CD1c-positive myeloid dendritic cell (primary cell): ENCODE data around the gene KLHL30.

ENCODE experiments used
- DNase-seq: peaks from one replicate; pipeline ENCODE4 v3.0.0-alpha.2; 2016; ENCODE audit errors: extremely low spot score

The KLHL30 gene

DNA sequence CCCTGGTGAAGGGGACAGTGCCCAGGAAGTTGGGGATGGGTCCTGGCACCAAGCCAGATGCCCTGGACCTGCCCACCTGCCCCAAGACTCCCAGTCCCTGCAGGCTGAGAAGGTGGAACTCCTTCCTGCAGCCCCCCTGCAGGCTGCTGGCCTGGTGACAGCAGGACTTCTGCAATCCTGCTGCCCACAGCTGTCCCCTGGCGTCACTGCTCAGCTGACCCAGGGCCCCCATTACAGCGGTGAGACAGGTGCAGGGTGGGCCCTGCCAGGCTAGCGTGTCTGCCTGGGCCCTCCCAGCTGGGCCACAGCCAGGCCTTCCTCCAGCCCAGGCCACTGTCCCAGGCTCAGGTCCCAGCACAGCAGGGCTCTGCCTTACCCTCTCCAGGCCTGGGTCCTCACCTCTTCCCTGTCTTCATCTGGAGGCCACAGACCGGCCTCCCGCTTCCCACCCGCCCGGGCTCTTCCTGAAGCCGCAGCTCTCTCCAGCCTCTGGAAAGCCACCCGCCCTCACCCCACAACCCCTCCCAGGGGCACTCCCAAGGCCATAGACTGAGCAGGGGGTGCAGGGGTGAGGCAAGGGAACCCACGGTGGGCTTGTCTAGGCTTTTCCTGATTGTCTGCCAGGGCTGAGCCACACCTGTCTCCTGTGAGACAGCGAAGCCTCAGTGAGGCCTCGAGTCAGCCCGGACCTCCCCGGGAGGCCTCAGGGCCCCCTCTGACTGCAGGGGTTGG, 11.5 kb downstream of the KLHL30 start:
- DNase-seq, result no peak

DNA sequence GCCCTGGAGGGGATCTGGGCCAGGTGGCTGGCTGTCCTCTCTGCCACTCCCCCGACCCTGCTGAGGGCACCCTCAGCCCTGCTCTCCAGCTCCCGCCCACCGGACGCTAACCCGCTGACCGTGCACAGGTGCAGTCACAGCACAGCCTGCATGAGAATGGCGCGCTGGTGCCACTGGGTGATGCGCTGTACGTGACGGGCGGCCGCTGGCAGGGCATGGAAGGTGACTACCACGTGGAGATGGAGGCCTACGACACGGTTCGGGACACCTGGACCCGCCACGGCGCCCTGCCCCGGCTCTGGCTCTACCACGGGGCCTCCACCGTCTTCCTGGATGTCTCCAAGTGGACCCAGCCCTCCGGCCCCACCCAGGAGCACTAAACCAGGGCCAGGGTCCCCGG, 12.2 kb downstream of the KLHL30 start:
- no peak for DNase-seq

DNA sequence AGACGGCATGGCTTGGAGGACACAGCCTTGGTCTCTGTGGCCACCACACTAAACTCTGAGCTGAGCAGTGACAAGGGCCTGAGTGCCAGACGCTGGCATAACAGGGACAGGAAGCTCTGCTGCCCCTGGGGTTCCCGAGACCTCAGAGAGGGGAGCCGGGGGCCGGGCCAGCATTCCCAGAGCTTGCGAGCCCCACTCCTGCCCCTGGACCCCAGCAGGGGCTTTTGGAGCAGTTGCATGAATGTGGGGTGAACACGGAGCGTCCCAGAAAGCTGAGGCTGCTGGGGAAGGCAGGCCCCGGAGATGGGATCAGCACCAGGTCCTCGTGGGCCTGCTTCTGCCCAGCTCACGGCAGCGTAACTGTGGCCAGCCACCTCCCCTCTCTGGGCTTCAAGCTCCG, 12.7 kb downstream of the KLHL30 start:
- DNase-seq, result no peak

DNA sequence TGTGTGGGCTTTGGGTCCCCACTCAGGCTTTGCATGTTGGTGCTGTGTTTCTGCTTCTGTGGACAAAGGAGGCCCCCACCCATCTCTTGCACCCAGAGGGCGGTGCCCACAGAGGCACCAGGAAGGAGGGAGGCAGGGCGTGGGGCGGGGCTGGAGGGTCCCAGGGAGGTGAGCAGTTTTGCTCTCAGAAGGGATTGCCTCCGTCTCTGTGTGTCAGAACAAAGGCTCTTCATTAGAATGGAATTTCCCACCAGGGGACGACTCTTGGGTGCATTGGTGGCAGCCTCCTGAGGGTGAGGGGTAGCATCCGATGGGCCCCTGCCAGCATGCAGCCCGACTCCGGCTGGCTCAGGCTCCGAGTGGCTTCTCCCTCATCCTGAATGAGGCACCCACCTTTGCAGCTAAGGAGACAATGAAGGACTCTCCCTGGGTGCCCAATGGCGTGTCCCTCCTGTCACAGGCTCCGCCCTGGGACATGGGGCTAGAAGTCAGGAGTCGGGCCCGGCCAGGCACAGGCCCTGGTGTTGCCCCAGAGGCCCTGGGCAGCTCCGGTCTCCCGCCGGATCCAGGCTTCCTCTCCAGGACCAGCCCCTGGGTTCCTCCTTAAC, 13.3 kb downstream of the KLHL30 start:
- DNase-seq, result no peak

DNA sequence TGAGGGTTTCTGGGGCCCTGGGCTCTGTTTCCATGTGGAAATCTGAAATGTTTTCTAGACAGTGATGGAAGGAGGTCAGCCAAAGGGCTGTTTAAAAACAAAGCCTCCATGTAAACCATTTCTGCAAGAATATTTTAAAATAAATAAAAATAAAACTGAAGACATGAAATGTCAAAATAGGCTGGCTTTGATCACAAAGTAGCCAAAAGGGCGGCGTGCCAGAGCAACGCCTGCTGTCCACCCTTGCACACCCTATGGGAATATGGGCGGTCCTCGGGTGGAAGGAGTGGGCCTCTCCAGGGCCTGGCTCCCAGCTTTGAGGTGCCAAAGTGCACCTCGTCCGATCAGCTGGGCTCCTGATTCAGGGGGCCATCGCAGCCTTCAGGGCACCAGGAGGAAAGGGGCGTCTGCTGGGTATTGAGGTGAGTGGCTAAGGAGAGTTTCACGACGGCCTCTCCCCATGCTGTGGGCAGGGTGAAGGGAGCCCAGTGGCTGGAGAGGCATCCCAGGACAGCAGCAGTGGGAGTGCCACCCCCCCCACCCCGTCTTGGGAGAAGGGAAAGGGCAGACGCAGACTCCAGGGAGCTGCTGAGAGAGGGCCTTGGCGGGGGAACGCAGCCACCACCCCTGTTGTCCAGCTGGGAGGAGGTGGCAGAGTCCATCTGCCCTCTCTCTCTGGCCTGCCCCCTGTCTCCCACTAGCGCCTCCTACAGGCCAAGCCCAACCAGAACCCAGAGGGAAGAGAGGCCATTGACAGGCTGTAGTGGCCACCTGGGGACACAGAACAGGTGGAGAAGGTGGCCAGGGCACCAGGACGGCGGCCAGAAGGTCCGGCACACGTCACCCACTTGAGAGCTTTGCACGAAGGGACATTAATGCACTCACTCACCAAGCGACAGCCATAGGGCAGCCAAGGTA, 14.6 kb downstream of the KLHL30 start:
- DNase-seq, result no peak

DNA sequence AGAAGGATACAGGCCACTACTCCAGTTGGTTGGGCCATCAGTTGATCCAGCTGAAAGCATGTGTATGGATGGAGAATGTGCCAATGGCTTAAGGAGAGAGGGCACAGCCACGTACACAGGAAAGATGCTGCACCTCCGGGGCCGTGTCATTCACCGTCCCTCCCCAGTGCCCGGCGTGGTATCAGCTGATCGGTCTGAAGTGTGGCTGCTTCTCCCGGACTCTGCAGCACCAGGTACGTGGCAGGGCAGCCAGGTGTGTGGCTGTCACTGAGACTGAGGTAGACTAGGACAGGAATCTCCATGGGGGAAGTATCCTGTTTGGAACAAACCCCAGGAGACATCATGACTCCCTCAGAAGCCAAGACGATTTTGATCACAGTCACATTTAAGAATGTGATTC, 16.1 kb downstream of the KLHL30 start:
- no peak for DNase-seq

DNA sequence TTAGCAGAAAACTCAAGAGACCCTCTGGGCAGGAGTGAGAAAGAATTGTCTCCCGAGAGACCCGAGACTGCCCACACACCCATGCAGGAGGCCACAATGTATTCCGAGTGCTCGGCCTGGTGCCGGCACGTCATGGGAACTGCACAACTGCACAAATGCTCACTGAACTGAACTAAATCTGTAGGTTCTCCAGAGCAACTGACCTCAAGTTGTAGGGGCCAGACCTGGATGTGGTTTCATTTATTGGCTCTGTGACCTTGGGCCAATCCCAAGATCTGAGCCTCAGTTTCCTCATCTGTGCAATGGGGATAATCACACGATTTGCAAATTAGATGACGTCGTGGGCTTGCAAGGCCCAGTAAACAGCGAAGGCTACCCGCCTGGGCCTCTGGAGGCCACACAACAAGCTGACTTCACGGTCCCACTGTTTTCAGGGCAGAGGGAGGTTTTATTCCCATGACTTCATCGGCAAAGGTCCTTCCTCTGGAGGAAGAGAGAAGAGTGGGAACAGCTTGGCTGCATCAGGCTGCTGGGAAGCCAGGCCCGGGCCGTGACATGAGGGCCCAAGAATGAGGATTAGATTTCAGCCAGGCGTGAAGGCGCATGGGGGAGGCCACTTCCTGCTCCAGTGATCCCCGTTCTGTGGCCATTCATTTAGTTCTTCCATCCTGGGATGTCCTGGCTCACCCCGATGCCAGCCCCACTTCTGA, 16.7 kb downstream of the KLHL30 start:
- DNase-seq, result no peak

DNA sequence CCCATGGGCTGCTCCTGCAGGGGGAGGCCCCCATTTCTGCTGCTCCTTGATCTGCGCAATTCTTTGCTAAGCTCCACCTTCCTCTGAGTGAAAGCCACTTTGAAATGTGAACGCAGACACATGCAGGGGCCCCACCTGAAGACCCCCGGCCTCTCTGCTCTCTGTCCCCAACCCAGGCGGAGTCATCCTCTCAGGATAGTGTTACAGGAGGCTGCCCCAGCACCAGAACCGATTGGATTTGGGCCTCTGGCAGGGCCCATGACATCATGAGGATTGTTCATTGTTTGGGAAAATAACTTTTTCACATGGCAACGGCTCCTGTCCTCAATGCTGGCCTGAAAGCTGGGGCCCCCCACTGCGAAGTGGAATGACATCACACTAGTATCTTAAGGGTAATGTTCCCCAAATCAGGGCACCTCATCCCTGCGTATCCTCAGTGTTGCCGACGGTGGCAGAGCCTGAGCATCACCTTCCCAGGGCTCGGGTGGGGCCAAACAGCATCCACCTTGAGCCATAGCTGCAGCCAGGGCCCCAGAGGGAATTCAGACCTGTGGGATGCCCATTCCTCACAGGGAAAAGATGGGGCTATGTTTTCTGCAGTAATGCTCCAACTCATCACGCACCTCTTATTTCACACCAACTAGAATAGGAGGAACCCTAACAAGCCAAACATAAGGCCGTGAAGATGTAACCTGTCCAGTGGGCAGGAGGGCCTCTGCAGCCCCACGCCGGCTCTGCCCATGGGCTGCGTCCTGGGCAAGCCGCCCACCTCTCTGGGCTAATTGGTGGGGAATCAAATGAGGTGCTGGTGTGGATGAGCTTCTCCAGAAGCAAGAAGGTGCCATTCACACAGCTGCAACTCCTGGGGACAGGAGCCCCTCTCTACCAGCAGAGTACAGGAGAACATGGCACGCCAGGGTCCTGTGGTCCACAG, 17.6 kb downstream of the KLHL30 start:
- DNase-seq, result no peak

DNA sequence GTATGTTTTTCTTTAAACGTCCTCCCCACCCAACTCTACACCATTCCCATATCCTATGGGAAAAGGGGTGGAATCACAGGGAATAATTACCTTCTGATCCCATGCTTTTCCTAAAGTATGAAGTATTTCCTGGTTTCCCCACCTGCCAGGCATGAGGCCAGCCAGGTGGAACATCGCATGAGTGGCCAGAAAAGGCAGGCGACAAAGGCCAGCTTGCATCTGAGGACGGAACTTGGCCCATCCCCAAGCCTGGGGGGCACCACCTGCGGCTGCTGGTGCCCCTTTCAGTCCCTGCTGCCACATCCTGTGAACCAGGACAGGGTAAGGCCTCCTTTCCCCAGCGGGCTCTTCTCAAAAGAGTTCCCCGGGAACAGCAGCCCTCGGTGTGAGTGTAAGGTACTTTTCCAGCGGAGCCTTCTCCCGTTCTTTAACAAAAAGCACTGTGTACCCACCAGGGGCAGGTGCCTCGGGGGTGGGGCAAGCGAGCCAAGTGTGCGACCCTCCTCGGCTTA, 19.1 kb downstream of the KLHL30 start:
- no peak for DNase-seq

DNA sequence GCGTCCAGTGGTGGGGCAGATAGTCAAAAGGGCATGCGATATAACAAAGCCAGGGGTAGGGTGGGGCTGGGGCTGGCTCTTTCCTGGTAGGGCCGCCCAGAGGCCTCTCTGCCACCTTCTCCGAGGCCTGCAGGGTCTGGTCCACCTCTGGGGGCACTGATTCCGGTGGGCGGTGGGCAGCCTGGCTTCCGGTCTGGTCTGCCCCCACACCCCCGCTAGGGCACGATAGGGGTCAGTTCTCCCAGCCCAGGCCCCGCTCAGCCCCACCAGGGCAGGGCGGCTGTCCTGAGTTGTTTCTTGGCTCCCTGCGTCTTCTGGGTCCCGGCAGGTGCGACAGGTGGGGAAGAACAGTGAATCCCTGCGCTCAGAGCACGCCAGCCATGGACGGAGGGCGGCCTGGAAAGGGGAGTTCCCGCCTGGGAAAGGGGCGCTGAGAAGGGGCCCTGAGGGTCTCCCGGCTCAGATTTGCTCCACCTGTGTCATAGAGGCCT, 19.6 kb downstream of the KLHL30 start:
- DNase-seq, result no peak

DNA sequence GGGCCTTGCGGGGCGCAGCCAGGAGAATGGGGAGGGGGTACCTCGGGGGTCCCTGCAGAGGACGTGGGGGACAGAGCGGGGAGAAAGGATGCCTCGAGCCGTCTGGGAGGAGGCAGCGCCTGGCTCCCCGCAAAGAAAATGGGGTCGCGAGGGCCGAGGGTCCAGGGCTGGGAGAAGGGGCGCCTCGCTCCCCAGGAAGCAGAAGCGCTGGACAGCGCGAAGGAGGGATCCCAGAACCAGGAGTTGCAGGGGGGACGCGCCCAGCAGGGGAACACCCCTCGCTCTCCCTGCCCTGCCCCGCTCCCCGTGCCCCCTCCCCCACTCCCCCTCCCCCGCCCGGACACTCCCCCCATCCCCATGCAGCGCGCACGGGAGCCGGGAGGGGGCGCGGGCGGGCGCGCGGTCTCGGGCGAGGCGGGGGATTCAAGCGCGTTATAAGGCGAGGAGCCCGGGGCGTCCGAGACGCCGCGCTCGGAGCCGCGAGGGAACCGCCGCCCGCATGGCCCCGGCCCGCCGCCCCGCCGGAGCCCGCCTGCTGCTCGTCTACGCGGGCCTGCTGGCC, 20.1 kb downstream of the KLHL30 start, which contains the start of gene ERFE:
ERFE (plus strand) TSS at position 462 of the 562 bp plus-strand sequence; CDS start at position 500, 38 bp downstream.
- peak; percentile 41 for DNase-seq

DNA sequence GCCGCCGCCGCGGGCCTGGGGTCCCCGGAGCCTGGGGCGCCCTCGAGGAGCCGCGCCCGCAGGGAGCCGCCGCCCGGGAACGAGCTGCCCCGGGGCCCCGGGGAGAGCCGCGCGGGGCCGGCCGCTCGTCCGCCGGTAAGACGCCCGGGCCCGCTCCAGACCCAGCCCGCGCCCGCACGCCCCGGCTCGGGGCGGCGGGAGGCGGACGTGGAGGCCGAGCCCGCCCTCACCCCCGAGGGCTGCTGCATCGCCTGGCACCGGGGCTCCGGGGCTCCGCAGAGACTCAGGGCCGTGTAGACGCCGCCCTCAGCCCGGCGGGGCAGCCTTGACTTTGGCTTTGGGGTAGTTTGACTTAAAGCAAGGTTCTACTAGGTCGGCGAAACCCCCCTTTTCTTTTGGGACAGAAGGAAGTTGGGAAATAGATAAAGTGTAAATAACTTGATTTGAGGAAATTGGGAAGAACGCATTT, 20.6 kb downstream of the KLHL30 start:
- DNase-seq, result peak; percentile 9

DNA sequence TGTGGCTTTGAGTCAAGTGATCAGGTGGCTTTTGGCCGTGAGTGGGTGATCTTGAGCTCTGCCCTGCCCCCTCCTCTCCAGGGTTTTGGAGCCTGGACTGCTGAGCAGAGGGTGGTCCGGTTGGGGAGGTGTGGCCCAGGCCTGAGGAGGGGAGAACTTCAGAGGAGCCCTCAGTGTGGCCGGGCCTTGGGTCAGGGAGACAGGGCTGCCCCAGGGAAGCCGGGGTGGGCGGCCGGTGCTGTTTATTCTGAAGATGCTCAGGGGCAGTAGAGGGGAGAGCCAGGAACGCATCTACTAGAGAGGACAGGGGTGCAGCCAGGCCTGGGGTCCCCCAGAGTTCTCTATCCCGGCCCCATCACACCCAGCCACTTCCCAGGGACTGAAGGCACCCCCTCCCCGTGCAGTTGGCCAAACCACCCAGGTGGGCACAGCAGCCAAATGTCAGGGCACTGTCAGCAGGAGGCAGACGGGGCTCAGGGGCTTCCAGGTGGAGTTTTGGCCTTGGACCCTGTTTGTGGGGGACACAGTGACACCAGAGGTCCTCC, 21.3 kb downstream of the KLHL30 start:
- DNase-seq, result no peak

DNA sequence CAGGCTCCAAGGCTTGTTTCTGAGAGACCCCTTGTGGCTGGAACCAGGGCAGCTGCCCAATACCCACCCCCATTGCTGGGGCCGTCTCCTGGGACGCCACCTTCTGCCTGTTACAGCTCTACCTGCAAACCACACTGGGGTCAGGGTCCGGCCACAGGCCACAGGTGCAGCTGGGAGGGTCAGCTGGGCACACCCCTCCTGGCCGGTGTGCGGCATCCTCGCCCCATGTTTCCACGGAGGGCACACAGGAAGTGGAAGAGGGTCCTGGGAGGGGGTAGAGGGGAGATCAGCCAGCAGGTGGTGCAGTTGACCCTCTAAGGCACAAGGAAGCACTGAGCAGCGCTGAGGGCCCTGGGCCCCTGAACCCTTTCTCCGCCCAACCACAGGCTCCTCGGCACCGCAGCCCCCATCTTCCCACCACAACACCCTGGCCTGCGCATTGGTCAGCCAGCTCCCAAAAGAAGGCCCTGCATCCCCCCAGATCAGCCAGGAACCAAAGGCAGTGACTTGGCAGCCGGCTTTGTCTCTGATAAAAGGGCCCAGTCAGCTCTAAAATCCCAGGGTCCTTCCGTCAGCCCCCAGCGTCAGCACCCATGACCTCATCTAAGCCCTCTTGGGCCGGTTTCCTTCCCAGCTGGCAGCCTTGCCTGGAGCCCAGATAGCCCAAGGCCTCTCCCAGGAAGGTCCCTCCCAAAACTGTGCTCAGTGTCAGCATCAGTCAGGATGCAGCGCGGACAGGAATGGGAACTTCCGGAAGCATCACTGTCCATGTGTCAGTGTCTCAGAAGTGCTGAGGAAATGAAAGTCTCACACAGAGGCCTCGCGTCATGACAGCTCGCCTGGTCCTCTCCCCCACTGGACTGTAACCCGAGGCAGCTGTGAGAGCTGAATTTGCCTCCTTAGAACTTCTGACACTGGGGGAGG, 22.0 kb downstream of the KLHL30 start:
- DNase-seq, result peak; percentile 54

DNA sequence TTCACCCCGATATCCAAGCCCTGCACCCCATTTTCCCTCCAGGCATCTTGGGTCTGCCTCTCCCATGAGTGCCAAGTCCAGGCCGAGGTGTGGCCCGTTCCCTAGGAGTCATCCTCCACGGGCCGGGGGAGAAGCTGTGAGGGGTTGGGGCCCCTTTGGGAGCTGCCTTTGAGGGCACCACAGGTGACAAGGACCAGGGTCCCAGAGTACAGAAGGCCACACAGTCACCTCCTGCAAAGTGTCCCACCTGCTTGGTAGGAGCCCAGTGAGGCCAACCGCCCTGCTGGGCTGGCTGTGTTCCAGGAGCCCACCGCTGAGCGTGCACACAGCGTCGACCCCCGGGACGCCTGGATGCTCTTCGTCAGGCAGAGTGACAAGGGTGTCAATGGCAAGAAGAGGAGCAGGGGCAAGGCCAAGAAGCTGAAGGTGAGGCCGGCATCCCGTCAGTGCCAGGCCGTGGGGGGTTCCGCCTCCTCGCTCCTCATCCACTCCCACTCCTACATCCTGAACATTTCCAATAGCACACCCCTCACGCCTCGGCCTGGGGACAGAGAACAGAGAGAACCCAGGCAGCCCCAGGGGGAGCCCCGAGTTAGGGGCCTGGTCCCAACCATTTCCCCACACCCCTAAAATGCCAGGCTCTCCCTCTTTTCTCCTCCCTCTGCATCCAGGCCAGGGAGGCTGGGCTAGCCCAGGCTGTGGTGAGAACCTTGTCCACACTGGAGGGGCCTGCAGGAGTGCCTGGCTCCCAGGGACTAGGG, 23.0 kb downstream of the KLHL30 start:
- DNase-seq, result no peak

DNA sequence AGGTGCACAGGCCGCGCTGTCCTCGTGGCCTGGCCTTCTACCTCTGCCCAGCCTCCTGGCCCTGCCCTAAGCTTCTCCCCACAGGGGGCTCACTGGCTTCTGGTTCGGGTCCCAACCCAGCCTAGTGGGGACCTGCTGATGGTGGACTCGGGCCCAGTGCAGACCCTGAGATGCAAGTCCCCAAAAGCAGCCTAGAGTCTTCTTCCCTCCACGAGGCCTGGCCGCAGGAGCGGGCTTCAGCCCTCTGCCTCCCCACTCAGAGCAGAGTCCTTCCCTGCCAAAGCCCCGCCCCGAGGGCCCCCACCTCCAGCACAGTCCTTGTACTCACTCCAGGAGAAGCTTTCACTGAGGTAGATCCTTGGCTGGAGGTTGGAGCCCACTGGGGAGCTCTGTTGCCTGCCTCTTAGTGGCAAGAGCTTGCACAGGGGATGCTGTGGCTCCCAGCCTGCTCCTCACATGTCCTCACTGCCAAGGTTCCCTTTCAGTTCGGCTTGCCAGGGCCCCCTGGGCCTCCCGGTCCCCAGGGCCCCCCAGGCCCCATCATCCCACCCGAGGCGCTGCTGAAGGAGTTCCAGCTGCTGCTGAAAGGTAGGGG, 23.9 kb downstream of the KLHL30 start:
- DNase-seq, result no peak

DNA sequence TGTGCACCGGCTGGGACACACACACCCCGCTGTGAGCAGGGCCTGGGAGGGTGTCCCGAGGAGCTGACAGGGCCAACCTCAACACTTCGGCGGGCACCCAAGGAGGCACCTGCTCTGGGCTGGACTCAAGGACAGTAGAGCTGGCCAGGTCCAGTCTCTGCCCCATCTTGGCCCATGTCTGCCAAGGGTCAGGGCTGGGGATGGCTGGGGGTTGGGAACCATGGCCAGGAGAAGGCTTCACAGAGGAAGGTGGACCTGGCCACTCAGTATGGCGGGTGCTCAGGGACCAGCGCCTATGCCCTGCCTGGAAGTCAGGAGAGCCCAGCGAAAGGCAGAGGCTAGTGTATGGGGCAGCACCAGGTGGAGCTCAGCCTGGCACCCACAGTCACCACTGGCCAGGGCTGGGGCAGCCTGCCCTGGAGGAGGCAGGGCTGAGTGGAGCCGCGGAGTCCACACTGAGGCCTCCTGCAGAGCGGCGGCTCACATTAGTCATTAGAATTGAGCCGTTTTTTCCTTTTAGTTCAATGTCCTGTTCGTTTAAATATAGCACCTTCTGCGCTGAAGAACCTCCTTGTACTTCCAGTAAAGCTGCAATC, 24.5 kb downstream of the KLHL30 start:
- no peak for DNase-seq
